ENCODE data around the gene MGAT4C.

The MGAT4C gene

GRCh38 chr12:85955127-85955526 is 301.1 kb downstream of the MGAT4C start:
- no peak for DNase-seq

GRCh38 chr12:85951823-85952222 is 304.4 kb downstream of the MGAT4C start:
- no peak for DNase-seq

GRCh38 chr12:85949253-85949652 is 306.9 kb downstream of the MGAT4C start:
- no peak for DNase-seq

GRCh38 chr12:85948340-85948739 is 307.9 kb downstream of the MGAT4C start:
- no peak for DNase-seq

GRCh38 chr12:85947286-85947685 is 308.9 kb downstream of the MGAT4C start:
- no peak for DNase-seq

GRCh38 chr12:85946375-85946774 is 309.8 kb downstream of the MGAT4C start:
- no peak for DNase-seq

GRCh38 chr12:85927166-85927565 is 329.0 kb downstream of the MGAT4C start:
- no peak for DNase-seq

GRCh38 chr12:85923767-85924331 is 332.3 kb downstream of the MGAT4C start:
- DNase-seq = no peak

GRCh38 chr12:85920324-85920947 is 335.8 kb downstream of the MGAT4C start:
- no peak for DNase-seq
